ENCODE results near the gene MCM8. TPM values are rescaled to one million over a fixed set of nuclear protein-coding genes. Genes with fewer than 3 reads are reported as not detected.
A peak's percentile ranks its signal among the peaks of the same experiment; 100 is the strongest.

MCM8 gene
- total RNA-seq, 2 donors from 2014 or later: 8.4 to 13.0 TPM

DNA sequence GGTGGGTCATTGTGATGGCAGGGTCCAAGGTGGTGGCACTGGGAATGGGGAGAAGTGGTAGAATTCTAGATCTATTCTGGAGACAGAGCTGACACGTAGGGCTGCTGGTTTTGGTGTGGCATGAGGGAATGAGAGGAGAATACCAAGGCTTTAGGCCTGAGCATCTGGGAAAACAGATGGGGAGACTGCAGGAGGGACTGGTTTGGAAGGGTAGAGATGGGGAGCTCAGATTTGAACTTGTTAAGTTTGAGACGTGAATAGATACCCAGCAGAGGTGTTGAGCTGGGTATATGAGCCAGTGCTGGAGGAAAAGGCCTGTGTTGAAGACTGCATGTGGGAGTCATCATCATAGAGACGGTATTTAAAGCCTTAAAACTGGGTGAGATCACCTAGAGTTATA is 17.7 kb upstream of the MCM8 start:
- intact Hi-C loops (cut with DNase I): no loop called here
- no peaks in the 10 kb centered on the region for H3K36me3 ChIP-seq
- no peak for DNase-seq (ENCODE audit: low spot score)
- H3K27me3 ChIP-seq (replicated peaks; ENCODE audit: insufficient read depth): no peaks in the 10 kb centered on the region
- H3K9me3 ChIP-seq: no peaks in the 10 kb centered on the region
- 75% methylated on average over 3 of the region's 3 CpGs for WGBS
- no peak overlapping the region for H3K4me3 ChIP-seq
- no peaks in the 10 kb centered on the region for H3K4me1 ChIP-seq (replicated peaks)
- TF ChIP-seq, protein P1, sequence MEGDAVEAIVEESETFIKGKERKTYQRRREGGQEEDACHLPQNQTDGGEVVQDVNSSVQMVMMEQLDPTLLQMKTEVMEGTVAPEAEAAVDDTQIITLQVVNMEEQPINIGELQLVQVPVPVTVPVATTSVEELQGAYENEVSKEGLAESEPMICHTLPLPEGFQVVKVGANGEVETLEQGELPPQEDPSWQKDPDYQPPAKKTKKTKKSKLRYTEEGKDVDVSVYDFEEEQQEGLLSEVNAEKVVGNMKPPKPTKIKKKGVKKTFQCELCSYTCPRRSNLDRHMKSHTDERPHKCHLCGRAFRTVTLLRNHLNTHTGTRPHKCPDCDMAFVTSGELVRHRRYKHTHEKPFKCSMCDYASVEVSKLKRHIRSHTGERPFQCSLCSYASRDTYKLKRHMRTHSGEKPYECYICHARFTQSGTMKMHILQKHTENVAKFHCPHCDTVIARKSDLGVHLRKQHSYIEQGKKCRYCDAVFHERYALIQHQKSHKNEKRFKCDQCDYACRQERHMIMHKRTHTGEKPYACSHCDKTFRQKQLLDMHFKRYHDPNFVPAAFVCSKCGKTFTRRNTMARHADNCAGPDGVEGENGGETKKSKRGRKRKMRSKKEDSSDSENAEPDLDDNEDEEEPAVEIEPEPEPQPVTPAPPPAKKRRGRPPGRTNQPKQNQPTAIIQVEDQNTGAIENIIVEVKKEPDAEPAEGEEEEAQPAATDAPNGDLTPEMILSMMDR (IDR thresholded peaks at IDR 0.05): no peak
- TF ChIP-seq POLR2AphosphoS5 (IDR thresholded peaks at IDR 0.05) (no peak), POLR2A (IDR thresholded peaks at IDR 0.05) (no peak)
- H3K27ac ChIP-seq: no peak overlapping the region

DNA sequence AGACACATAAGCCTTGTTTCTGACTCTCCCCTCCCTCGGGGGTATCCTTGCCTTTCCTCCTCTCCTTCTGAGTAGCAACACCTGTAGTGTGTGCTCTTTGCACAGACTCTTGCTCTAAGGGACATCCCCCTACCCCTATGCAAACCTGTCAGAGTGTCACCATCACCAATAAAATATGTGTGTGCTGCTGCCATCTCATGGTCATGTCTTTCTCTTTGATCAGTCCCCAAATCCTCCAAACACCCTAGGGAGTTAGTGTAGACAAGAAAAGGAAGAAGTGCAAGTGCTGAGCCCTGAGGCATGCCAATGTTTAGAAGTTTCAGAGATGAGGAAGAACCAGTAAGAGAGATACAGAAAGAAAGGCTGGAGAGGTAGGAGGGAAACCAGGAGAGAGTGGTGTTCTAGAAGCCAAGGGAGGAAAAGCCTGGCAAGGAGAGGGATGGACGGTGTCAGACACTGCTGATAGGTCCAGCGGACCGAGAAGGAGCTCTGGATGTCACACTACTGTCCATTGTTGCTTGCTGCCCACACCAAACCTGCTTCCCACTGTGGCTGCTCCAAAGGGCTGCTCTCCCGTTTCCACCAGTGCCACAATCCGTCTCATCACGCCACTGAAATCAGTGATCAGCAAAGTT is 16.5 kb upstream of the MCM8 start:
- no peaks in the 10 kb centered on the region for H3K9me3 ChIP-seq
- TF ChIP-seq POLR2A (IDR thresholded peaks at IDR 0.05) (no peak), POLR2AphosphoS5 (IDR thresholded peaks at IDR 0.05) (no peak)
- TF ChIP-seq, protein P1 (IDR thresholded peaks at IDR 0.05): peak in 2 of 4 experiments; percentile 23 to 25
- no peaks in the 10 kb centered on the region for H3K36me3 ChIP-seq
- no peaks in the 10 kb centered on the region for H3K4me1 ChIP-seq (replicated peaks)
- DNase-seq (ENCODE audit: low spot score): no peak
- H3K4me3 ChIP-seq: no peak overlapping the region
- H3K27ac ChIP-seq: no peak overlapping the region
- H3K27me3 ChIP-seq (replicated peaks; ENCODE audit: insufficient read depth): no peaks in the 10 kb centered on the region
- intact Hi-C loops (cut with DNase I): no loop called here
- WGBS: 67% methylated on average over 7 of the region's 7 CpGs

- Histone ChIP-seq H3K36me3 (peaks cover 0 to 6% of the 10 kb centered on the region in 2 donors), H3K27me3 (replicated peaks; ENCODE audit: insufficient read depth) (no peaks in the 10 kb centered on the region), H3K4me3 (no peak overlapping the region), H3K9me3 (no peaks in the 10 kb centered on the region), H3K4me1 (replicated peaks) (no peaks in the 10 kb centered on the region), H3K27ac (no peak overlapping the region)
- 71% methylated on average over 1 of the region's 1 CpG for WGBS
- DNase-seq (ENCODE audit: low spot score): no peak
- intact Hi-C loops (cut with DNase I): no loop called here
- TF ChIP-seq, protein P1 (IDR thresholded peaks at IDR 0.05): no peak
- TF ChIP-seq POLR2A (IDR thresholded peaks at IDR 0.05) (no peak), POLR2AphosphoS5 (IDR thresholded peaks at IDR 0.05) (no peak)
Observed at GRCh38 chr20:5935384-5935783, 15.1 kb upstream of the MCM8 start.

DNA sequence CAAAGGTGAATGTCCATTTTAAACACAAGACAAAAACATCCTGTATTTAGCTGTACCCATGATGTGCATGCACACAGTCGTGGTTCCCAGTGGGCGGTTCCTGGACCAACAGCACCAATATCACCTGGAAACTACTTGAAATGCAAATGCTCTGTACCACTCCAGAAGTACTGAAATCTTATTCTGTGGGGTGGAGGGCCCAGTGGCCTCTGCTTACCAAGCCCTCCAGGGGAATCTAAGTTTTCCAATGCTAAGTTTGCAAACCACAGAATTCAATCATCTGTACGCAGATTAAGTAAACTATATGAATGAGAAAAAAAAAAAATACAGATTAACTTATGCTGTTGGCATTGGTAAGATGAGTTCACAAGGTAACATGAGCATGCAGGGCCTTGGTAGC is 14.2 kb upstream of the MCM8 start:
- 78% methylated on average over 3 of the region's 3 CpGs for WGBS
- intact Hi-C loops (cut with DNase I): no loop called here
- DNase-seq (ENCODE audit: low spot score): no peak
- Histone ChIP-seq H3K4me3 (no peak overlapping the region), H3K27me3 (replicated peaks; ENCODE audit: insufficient read depth) (no peaks in the 10 kb centered on the region), H3K4me1 (replicated peaks) (no peaks in the 10 kb centered on the region), H3K36me3 (peaks cover 0 to 8% of the 10 kb centered on the region in 2 donors), H3K27ac (no peak overlapping the region), H3K9me3 (no peaks in the 10 kb centered on the region)
- TF ChIP-seq POLR2A (IDR thresholded peaks at IDR 0.05): no peak
- TF ChIP-seq, protein P1 (IDR thresholded peaks at IDR 0.05): no peak
- no peak for TF ChIP-seq POLR2AphosphoS5 (IDR thresholded peaks at IDR 0.05)

- intact Hi-C loops (cut with DNase I): no loop called here
- WGBS: 76% methylated on average over 6 of the region's 6 CpGs
- no peak overlapping the region for H3K4me3 ChIP-seq
- H3K9me3 ChIP-seq: no peaks in the 10 kb centered on the region
- no peaks in the 10 kb centered on the region for H3K27me3 ChIP-seq (replicated peaks; ENCODE audit: insufficient read depth)
- H3K27ac ChIP-seq: no peak overlapping the region
- TF ChIP-seq POLR2AphosphoS5 (IDR thresholded peaks at IDR 0.05) (no peak), POLR2A (IDR thresholded peaks at IDR 0.05) (no peak)
- TF ChIP-seq, protein P1 (IDR thresholded peaks at IDR 0.05): no peak
- DNase-seq (ENCODE audit: low spot score): no peak
- H3K36me3 ChIP-seq: peaks cover 7 to 12% of the 10 kb centered on the region in 2 donors
- no peaks in the 10 kb centered on the region for H3K4me1 ChIP-seq (replicated peaks)
Observed at GRCh38 chr20:5938456-5939029, 11.9 kb upstream of the MCM8 start.
